Glomerular visceral epithelial cell (primary cell): ENCODE results near the gene OR56A3.

Experiments
- DNase-seq: peaks from one replicate; pipeline ENCODE4 v3.0.0-alpha.2; 2016; ENCODE audit errors: extremely low spot score

The OR56A3 gene

GRCh38 chr11:5973530-5973929 is 31.5 kb downstream of the OR56A3 start:
- no peak for DNase-seq

- no peak for DNase-seq
Measured at GRCh38 chr11:5983443-5983842, 41.4 kb downstream of the OR56A3 start.

GRCh38 chr11:5986885-5987284 is 44.8 kb downstream of the OR56A3 start, which contains the start of gene OR52L1:
Gene OR52L1, minus strand, starts transcription at chr11:5986985. Its CDS starts 55 bp downstream, at chr11:5986930.
- DNase-seq = no peak

GRCh38 chr11:5989203-5989602 is 47.2 kb downstream of the OR56A3 start:
- no peak for DNase-seq

- no peak for DNase-seq
Measured at GRCh38 chr11:5992150-5992549, 50.1 kb downstream of the OR56A3 start.

GRCh38 chr11:5992604-5993251 is 50.7 kb downstream of the OR56A3 start:
- DNase-seq = peak; percentile 7

- no peak for DNase-seq
Measured at GRCh38 chr11:5994791-5995190, 52.7 kb downstream of the OR56A3 start.
